Measurements from ENCODE around the gene HDAC4.

Gene HDAC4

GRCh38 chr2:239122421-239123110 is 278.3 kb downstream of the HDAC4 start:
- no peak for DNase-seq (ENCODE audit: low read depth)

DNA sequence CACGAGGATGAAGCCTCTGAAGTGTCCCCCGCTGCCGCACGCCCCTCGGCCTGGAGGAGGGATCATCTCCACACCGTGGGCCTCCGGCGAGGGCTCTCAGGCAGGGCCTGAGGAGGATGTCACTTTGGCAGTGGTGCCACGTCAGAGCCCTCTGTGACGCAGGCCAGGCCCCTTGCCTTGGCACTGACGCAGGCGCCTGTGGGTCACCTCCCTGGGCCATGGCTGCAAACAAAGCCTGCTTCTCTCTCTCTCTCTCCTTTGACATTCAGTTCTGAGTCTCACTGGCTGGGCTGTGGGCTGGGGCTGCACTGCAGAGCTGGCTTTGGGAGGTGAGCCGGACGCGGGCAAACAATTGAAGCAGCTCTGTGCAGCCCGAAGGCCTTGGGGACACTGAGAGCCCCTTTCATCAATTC is 279.2 kb downstream of the HDAC4 start:
- no peak for DNase-seq (ENCODE audit: low read depth)

DNA sequence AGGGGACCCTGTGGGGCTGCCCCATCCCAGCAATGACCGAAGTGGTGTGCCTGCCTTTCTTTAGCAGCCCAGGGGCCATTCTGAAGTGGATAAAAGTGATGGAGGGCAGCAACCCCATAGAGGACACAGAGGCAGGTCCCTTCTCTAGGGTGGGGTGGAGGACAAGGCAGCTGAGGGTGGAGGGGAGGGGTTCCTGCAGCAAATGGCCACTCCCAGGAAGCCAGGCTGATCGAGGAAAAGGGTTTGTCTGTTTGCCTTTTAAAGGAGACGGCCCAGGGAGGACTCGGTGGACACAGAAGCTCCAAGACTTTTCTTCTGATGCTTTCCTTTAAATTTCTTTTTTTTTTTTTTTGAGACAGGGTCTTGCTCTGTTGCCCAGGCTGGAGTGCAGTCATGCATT is 280.2 kb downstream of the HDAC4 start:
- no peak for DNase-seq (ENCODE audit: low read depth)

- DNase-seq (ENCODE audit: low read depth), result no peak
These were observed 281.3 kb downstream of the HDAC4 start for GRCh38 chr2:239119346-239120126.

DNA sequence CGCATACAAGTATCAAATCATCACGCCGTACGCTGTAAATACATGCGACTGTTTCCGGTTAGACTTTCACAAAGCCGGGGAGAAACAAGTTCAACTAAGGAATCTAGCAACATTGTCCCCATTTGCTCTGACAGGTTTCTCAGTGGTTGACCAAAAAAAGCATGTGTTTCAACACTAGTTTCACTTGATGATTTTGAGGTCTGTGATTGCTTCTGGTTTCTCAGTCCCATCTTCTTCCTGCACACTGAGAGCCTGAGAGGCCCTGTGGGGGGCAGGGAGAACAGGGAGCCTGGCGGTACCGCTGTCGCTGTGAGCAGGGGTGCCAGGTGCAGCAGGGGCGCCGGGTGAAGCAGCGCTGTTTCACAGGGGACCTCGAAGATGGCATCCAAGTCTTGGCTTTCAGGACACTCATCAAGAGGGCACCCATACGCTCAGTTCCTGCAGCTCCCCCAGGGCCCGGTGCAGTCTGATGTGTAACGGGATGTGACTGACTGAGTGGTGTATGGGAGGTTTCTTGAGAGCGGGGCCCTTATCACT is 282.1 kb downstream of the HDAC4 start:
- no peak for DNase-seq (ENCODE audit: low read depth)

DNA sequence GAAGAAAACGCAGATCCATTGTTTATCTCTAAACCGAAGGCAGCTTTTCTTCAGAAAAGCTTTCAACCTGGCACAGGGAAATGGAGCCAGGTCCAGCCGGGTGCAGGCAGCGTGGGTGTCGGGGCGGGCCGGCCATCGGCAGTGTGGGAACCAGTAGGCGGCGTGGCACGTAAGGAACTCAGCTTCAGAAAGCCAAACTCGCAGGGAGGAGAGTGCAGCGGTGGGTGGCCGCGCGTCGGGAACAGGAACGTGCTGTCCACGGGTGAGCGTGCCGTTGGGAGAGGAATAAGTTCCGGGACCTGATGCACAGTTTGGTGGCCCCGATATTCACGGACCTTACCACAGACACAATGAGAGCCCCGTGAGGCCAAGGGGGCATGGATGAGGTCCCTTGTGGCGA is 282.6 kb downstream of the HDAC4 start:
- DNase-seq (ENCODE audit: low read depth), result no peak

DNA sequence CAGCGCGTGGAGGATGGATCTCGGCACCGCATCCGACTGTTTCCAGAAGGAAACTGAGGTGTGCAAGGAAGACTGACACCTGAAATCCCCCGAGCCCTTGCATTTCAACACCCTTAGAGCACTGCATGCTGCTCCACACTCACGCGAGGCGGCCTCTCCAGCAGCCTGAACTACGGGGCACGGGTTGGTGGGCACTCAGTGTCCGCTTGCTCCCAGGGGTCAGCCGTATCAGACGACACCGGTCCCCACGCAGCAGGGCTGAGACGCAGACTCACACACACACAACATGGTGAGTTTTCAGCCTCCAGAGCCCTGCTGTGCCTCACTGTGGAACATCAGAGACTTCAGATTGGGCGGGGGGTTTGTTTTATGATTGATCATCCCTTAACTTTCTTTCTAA is 283.0 kb downstream of the HDAC4 start:
- DNase-seq (ENCODE audit: low read depth), result no peak

DNA sequence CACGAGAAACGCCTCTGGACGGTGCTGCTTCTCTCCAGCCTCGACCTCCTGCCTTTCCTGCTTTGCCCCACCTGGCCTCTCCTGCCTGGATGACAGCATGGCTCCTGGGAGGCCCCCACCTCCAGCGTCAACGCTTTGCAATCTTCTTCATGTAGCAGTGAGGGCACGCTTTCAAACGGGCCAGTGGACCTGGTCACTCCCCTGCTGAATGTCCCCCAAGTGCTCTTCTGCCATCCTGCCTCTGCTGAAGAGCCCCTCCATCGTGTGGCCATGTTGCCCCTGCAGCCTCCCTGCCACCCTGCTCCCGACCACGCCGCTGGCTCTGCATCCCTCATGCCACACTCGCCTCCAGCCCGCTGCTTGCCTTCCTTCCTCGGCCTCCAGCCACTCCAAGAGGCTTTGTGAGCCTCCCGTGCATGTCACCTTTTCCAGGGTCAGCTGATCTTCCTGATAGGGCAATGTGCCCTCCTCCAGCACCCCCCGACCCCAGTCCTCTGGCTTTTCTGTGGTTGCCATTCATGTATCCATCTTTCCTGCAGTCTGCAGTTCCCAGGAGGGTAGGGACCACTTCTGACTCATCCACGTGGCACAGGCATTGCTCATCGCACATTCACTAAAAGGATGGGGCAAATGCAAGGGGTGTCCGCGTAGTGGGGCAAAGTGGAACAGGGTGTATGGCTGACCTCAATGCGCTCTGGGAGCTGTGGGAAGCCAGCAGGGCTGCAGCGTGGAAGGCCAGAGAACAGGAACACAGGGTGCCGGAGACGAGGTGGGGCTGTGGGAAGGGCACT is 284.2 kb downstream of the HDAC4 start:
- DNase-seq (ENCODE audit: low read depth), result no peak

DNA sequence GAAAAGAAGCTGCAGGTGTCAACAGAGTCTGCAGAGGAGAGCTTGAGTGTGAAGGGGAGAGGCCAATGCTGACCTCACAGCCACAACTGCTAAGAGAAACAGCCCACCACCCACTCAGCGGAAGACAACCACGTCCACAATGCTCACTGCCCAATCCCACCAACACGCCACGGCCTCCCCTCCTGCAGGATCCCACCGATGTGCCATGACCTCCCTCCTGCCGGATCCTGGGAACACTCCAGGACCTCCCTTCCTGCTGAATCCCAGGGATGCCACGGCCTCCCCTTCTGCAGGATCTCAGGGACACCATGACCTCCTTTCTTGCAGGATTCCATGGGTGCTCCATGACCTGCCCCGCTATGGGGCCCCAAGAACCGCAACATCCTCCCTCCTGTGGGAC is 285.2 kb downstream of the HDAC4 start:
- no peak for DNase-seq (ENCODE audit: low read depth)

DNA sequence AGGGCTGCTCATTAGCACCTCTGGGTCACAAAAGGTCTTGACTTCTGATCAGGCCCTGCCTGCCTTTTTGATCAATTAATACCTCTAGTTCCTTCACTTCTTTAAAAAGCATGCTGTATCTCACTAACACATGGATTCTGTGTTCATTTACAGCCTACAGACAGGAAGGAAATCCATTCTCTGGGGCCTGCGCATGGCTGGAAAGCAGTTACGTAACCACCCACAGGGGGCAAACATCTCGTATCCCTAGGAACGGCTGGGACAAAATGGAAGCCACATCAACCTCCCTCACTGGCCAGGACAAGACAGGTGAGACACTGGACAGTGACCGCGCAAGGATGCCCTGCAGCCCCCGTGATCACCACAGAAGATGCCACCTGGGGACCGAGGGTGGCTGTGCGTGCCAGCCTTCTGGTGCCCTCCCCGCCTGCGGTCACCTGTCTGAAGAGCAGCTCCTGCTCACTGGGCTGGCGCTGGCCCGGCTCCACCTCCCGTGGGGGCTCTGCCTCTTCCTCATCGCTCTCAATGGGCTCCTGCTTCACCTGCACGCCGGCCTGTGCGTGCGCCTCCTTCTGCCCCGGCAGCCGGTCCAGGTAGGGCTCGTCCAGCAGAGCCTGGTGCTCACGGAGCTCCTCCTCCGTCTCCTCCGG is 286.1 kb downstream of the HDAC4 start:
- DNase-seq (ENCODE audit: low read depth), result no peak

GRCh38 chr2:239114119-239114581 is 286.7 kb downstream of the HDAC4 start:
- DNase-seq (ENCODE audit: low read depth), result no peak

DNA sequence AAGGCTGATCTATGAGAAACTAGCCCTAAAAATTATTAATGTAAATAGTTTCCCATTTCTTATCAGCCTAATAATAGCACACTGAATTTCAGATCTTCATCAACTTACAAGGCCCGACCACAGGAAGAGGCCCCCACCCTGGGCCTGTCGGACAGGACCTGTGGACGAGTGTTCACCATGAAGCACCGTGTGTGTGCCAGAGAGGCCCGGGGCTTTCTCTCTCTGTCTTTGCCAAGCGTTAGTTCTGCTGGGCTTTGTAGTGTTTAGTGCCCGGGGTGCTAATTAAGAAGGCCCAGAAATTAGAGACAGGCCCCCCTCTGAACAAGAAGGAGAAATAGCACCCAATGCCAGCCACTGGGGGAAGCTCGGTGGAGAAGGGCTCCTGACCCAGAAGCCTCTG is 287.2 kb downstream of the HDAC4 start:
- DNase-seq (ENCODE audit: low read depth), result no peak

DNA sequence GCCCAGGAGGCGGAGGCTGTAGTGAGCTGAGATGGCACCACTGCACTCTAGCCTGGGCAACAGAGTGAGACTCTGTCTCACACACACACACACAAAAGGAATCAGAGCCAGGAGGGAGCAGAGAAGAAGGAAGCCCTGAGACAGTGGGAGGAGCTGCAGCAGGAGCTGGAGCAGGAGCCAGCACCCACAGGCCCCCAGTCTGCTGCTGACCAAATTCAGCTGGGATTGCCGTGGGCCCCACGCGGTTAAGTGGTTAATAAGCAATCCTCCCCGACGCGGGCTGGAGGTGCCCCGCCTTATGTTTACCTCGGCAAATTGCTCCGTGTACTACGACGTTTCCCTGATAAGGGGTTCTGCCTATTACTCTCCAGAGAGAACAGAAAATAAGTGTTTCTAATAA is 287.6 kb downstream of the HDAC4 start:
- DNase-seq (ENCODE audit: low read depth), result no peak

DNA sequence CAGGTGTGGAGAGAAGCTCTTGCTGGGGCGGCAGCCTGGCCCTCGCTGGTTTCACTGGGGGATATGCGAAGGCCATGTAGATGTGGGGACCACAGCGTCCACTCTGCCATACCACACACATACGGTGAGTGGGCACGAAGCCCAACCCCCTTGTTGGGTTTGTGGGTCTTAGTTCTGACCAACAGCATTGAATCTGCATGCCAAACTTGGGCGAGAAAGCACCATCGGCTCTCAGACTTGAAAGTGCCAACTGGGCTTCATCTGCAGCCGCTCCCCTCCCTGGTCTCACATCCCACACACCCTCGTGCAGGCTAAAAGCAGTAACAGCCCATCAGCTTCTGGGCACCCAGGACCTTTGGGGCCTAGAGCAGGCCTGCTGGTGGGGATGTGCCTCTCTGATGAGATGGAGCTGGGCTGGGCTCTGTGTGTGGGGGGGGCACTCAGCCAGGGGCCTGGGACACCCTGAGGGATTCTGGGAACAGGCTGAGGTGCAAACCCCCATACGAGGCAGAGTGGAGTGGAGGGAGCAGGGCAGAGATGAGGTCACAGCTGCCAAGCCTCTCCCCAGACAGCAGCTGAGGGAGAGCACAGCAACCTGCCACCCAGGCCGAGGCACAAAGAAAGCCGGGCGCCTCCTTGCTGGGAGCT is 288.6 kb downstream of the HDAC4 start:
- no peak for DNase-seq (ENCODE audit: low read depth)

DNA sequence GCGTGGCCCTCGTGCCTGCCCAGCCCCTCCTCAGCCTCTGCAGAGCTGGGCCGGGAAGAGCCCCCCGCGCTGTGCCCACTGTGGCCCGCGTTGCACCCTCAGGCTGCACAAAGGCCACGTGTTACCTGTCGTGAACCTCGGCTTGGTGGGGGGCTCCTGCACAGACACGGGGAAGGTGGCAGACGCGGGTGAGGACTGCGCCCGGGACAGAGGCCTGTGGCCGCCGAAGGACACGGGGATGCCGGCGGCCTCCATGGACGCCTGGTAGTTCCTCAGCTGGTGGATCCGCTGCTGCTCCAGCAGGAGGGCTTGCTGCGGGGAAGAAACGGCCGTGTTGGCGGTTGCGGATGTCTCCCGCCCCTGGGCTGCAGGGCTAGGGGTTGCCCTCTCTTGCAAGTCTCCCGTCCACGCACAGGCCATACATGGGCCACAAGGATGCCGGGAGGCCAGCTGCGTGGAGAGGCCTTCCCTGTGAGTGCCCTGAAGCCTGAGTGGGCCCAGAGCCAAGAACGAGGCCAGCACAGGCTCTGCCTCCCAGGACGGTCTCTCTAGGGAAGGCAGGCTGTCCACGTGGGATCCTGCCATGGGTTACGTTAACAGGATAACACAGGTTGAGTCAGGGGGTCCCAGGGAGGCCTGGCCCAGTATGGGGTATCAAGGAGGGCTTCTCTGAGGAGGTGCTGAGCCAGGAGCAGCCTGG is 289.3 kb downstream of the HDAC4 start:
- DNase-seq (ENCODE audit: low read depth), result no peak

DNA sequence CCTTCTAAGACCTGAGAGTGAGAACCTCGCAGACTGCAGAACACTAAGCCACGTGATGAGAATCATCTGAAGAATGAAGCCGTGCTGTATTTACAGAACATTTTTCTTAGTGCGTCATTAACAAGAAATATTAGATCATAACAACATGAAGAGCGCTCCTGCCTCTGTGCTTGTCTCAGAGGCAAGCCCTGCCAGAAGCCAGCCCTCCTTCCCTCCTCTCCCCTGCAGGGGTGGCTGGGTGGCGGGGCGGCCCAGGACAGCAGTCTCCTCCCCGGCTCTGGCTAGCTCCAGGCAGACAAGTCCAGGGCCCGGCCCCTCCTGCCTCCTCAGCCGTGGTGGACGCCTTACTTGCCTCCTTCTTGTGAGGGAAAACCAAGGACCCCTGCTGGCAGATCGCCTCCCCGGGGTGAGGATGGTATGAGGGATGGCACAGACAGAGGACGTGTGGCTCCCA is 290.2 kb downstream of the HDAC4 start:
- DNase-seq (ENCODE audit: low read depth), result no peak

GRCh38 chr2:239109928-239110545 is 290.8 kb downstream of the HDAC4 start:
- no peak for DNase-seq (ENCODE audit: low read depth)

DNA sequence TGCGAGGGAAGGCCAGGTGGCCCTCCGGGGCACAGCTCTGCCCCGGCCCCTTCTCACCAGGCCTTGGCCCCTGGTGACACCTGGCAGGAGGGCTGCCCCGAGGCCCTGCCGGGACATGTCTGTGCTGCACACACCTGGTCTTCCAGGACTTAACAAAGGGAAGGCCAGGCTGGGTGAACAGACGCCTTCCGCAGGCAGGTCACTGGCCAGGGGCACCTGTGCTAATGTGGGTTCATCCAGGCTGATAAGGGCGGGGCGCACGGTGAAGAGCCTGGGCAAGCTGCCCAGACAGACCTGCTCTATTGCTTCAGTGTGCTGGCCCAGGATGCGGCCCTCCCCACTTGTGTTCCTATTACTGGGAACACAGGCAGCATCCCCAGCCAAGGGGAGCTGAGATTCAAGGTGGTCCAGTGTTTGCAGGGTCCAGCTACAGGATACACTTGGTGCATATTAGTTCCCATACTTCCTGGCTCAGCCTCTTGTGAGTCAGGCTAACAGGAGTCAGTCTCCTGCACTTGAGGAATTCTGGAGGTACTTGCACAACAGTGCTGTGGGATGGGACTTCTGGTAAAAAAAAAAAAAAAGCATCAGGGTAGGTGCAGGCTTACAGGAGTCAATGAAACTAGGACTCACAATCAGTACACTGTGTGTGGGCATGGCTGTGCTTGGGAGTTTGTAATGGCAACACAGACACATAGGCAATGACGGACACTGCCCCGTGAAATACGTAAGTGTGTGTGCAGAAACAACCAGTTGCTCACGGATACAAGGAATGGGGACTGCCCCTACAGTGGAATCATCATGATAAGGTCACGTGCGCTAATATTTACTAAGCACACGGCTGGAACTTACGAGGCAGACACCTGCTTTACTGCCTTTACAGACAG is 291.5 kb downstream of the HDAC4 start:
- no peak for DNase-seq (ENCODE audit: low read depth)

DNA sequence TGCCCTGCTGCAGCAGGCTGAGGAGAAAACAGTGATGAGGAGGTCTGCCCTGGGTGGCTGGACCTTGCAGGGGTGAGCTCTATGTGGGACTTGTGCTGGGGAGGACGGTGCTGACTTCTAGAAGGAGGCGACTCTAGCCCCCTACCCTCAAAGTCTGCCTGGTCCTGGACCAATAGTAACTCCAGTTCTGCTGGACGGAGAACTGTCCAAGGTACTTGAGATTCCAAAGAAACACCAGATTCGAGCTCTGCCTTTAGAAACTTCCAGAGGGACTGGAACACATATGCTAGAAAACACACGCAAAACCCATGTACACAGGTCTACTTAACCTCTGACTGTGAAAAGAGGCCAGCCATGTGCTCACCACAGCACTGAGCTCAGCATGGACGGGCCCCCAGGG is 292.4 kb downstream of the HDAC4 start:
- DNase-seq (ENCODE audit: low read depth), result no peak

Data from activated T-helper 1 cell treated with Interleukin-2 at 50 U/mL for 16 hours (primary cell).